ENCODE data around the gene SEPTIN1. TPM values are rescaled to one million over a fixed set of nuclear protein-coding genes. Genes with fewer than 3 reads are reported as not detected.

Gene SEPTIN1
- total and polyA plus RNA-seq, 2 donors (not counting 1 experiment from before 2014, with no cell fraction given), result 0.17 TPM; not detected in 1

- Histone ChIP-seq H3K4me1 (ENCODE audit: control insufficient read depth, extremely low read depth, insufficient read depth, low read length) (peaks cover 4% of the 10 kb centered on the region), H3K9ac (ENCODE audit: insufficient read depth, low read length) (no peak overlapping the region), H3K4me3 (replicated peaks in 1 of 4; ENCODE audit: control extremely low read depth in 1 of 4, insufficient read depth in 1 of 4, low read depth in 3 of 4, low read length in 4 of 4) (no peak overlapping the region), H3K79me2 (ENCODE audit: control insufficient read depth, insufficient read depth, low read length) (peaks cover 3% of the 10 kb centered on the region), H3K27me3 (ENCODE audit: control insufficient read depth, insufficient read depth, low read length) (no peaks in the 10 kb centered on the region), H3K36me3 (ENCODE audit: control insufficient read depth, insufficient read depth, low read length) (no peaks in the 10 kb centered on the region), H4K20me1 (ENCODE audit: control insufficient read depth, extremely low read depth, insufficient read depth, low read length) (no peaks in the 10 kb centered on the region), H2AFZ (ENCODE audit: low read length) (no peak overlapping the region), H3K4me2 (ENCODE audit: extremely low read depth, insufficient read depth, low read length) (no peak overlapping the region), H3K27ac (ENCODE audit: insufficient read depth, low read length) (no peak overlapping the region), H3K9me3 (ENCODE audit: control insufficient read depth, insufficient read depth, low read depth, low read length) (no peaks in the 10 kb centered on the region)
- TF ChIP-seq CTCF (conservative IDR thresholded peaks at IDR 0.05 in 1 of 2, IDR thresholded peaks at IDR 0.05 in 1 of 2; ENCODE audit: low read depth in 1 of 2, low read length in 2 of 2) (no peak), EZH2 (IDR thresholded peaks at IDR 0.05; ENCODE audit: low read length, missing control alignments) (no peak)
- no peak for DNase-seq (ENCODE audit: low read depth in 2 of 2)
These were observed 1.2 kb upstream of the SEPTIN1 start for GRCh38 chr16:30383521-30383920.

GRCh38 chr16:30381291-30382041 is 895 bp downstream of the SEPTIN1 start:
- Histone ChIP-seq H3K4me1 (ENCODE audit: control insufficient read depth, extremely low read depth, insufficient read depth, low read length) (peaks cover 9% of the 10 kb centered on the region), H4K20me1 (ENCODE audit: control insufficient read depth, extremely low read depth, insufficient read depth, low read length) (no peaks in the 10 kb centered on the region), H3K27ac (ENCODE audit: insufficient read depth, low read length) (no peak overlapping the region), H3K36me3 (ENCODE audit: control insufficient read depth, insufficient read depth, low read length) (no peaks in the 10 kb centered on the region), H3K9ac (ENCODE audit: insufficient read depth, low read length) (no peak overlapping the region), H3K4me3 (replicated peaks in 1 of 4; ENCODE audit: control extremely low read depth in 1 of 4, insufficient read depth in 1 of 4, low read depth in 3 of 4, low read length in 4 of 4) (no peak overlapping the region), H3K27me3 (ENCODE audit: control insufficient read depth, insufficient read depth, low read length) (no peaks in the 10 kb centered on the region), H3K4me2 (ENCODE audit: extremely low read depth, insufficient read depth, low read length) (no peak overlapping the region), H2AFZ (ENCODE audit: low read length) (no peak overlapping the region), H3K9me3 (ENCODE audit: control insufficient read depth, insufficient read depth, low read depth, low read length) (no peaks in the 10 kb centered on the region), H3K79me2 (ENCODE audit: control insufficient read depth, insufficient read depth, low read length) (peaks cover 3% of the 10 kb centered on the region)
- DNase-seq (ENCODE audit: low read depth in 2 of 2), result no peak
- no peak for TF ChIP-seq CTCF (conservative IDR thresholded peaks at IDR 0.05 in 1 of 2, IDR thresholded peaks at IDR 0.05 in 1 of 2; ENCODE audit: low read depth in 1 of 2, low read length in 2 of 2)
- no peak for TF ChIP-seq EZH2 (IDR thresholded peaks at IDR 0.05; ENCODE audit: low read length, missing control alignments)

GRCh38 chr16:30380803-30381208 is 1.6 kb downstream of the SEPTIN1 start:
- H3K36me3 ChIP-seq (ENCODE audit: control insufficient read depth, insufficient read depth, low read length), result no peaks in the 10 kb centered on the region
- no peak overlapping the region for H3K9ac ChIP-seq (ENCODE audit: insufficient read depth, low read length)
- H3K4me3 ChIP-seq (replicated peaks in 1 of 4; ENCODE audit: control extremely low read depth in 1 of 4, insufficient read depth in 1 of 4, low read depth in 3 of 4, low read length in 4 of 4), result no peak overlapping the region
- no peak overlapping the region for H2AFZ ChIP-seq (ENCODE audit: low read length)
- H3K27ac ChIP-seq (ENCODE audit: insufficient read depth, low read length), result no peak overlapping the region
- H3K4me1 ChIP-seq (ENCODE audit: control insufficient read depth, extremely low read depth, insufficient read depth, low read length), result peaks cover 9% of the 10 kb centered on the region
- H3K9me3 ChIP-seq (ENCODE audit: control insufficient read depth, insufficient read depth, low read depth, low read length), result no peaks in the 10 kb centered on the region
- no peak for DNase-seq (ENCODE audit: low read depth in 2 of 2)
- H3K79me2 ChIP-seq (ENCODE audit: control insufficient read depth, insufficient read depth, low read length), result peaks cover 3% of the 10 kb centered on the region
- H3K4me2 ChIP-seq (ENCODE audit: extremely low read depth, insufficient read depth, low read length), result no peak overlapping the region
- TF ChIP-seq CTCF (conservative IDR thresholded peaks at IDR 0.05 in 1 of 2, IDR thresholded peaks at IDR 0.05 in 1 of 2; ENCODE audit: low read depth in 1 of 2, low read length in 2 of 2) (no peak), EZH2 (IDR thresholded peaks at IDR 0.05; ENCODE audit: low read length, missing control alignments) (no peak)
- no peaks in the 10 kb centered on the region for H3K27me3 ChIP-seq (ENCODE audit: control insufficient read depth, insufficient read depth, low read length)
- no peaks in the 10 kb centered on the region for H4K20me1 ChIP-seq (ENCODE audit: control insufficient read depth, extremely low read depth, insufficient read depth, low read length)

Data from fibroblast of lung (primary cell).